Body of pancreas (tissue), 4 donors: Measurements from ENCODE around the gene GTPBP8.

Experiments
- POLR2A ChIP-seq, 3 donors: fragments of 450-650 bp; IDR thresholded peaks; one replicate each; pipeline ENCODE4 v1.6.1; 2016; ENCODE audit warnings: antibody characterized with exemption in 3 of 3, mild to moderate bottlenecking in 2 of 3
- TF ChIP-seq, protein P1 (sequence below), 7 experiments: fragments of 450-650 bp in 4 of 7; fragments of 200-600 bp in 3 of 7; sonication (generic) in 3 of 7; IDR thresholded peaks; one replicate each; pipeline ENCODE4 v1.5.1; 2016 to 2019; ENCODE audit warnings: antibody characterized with exemption in 7 of 7

- TF ChIP-seq, protein P1, sequence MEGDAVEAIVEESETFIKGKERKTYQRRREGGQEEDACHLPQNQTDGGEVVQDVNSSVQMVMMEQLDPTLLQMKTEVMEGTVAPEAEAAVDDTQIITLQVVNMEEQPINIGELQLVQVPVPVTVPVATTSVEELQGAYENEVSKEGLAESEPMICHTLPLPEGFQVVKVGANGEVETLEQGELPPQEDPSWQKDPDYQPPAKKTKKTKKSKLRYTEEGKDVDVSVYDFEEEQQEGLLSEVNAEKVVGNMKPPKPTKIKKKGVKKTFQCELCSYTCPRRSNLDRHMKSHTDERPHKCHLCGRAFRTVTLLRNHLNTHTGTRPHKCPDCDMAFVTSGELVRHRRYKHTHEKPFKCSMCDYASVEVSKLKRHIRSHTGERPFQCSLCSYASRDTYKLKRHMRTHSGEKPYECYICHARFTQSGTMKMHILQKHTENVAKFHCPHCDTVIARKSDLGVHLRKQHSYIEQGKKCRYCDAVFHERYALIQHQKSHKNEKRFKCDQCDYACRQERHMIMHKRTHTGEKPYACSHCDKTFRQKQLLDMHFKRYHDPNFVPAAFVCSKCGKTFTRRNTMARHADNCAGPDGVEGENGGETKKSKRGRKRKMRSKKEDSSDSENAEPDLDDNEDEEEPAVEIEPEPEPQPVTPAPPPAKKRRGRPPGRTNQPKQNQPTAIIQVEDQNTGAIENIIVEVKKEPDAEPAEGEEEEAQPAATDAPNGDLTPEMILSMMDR (IDR thresholded peaks at IDR 0.05) = peak in 3 of 7 experiments; percentile 9 to 20 (median 18)
- TF ChIP-seq POLR2A (IDR thresholded peaks at IDR 0.05) = peak; percentile 96 to 99 (median 99)
Measured at GRCh38 chr3:112990672-112991602, at the start of gene GTPBP8.
